Sigmoid colon (tissue), 4 donors: Measurements from ENCODE around the gene TXNDC2.

Experiments
- EP300 ChIP-seq, 4 donors: sonication (generic); formaldehyde crosslinking; IDR thresholded peaks; one replicate each; pipeline ENCODE4 v1.6.1; 2017; ENCODE audit warnings: antibody characterized with exemption in 4 of 4
- POLR2AphosphoS5 ChIP-seq, 4 donors: sonication (generic); formaldehyde crosslinking; IDR thresholded peaks; one replicate each; pipeline ENCODE4 v1.6.1; 2017; ENCODE audit warnings: antibody characterized with exemption in 4 of 4
- TF ChIP-seq, protein P1 (sequence below), 4 experiments: fragments of 450-650 bp in 3 of 4; fragments of 200-600 bp in 1 of 4; IDR thresholded peaks; one replicate each; pipeline ENCODE4 v1.5.1; 2016 to 2019; ENCODE audit warnings: antibody characterized with exemption in 4 of 4, mild to moderate bottlenecking in 3 of 4, moderate library complexity in 2 of 4

DNA sequence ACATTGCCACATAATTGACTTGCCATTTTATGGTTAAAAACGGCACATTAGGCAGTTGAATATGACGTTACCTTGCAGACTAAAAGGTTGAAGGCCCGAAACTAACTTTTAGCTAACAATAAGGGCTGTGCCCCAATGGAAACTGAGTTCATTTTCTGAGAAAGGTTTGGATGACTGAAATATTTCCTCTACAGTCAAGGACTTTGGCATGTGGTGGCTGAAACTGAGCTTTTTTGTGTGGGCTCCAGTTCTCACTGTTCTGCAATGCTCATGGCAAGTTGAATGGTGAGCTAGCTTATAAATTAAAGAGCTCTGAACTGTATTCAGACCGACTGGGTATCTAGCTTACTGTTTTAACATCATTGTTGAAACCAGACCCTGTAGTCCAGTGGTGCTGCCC lies 23.8 kb upstream of the TXNDC2 start:
- TF ChIP-seq, protein P1, sequence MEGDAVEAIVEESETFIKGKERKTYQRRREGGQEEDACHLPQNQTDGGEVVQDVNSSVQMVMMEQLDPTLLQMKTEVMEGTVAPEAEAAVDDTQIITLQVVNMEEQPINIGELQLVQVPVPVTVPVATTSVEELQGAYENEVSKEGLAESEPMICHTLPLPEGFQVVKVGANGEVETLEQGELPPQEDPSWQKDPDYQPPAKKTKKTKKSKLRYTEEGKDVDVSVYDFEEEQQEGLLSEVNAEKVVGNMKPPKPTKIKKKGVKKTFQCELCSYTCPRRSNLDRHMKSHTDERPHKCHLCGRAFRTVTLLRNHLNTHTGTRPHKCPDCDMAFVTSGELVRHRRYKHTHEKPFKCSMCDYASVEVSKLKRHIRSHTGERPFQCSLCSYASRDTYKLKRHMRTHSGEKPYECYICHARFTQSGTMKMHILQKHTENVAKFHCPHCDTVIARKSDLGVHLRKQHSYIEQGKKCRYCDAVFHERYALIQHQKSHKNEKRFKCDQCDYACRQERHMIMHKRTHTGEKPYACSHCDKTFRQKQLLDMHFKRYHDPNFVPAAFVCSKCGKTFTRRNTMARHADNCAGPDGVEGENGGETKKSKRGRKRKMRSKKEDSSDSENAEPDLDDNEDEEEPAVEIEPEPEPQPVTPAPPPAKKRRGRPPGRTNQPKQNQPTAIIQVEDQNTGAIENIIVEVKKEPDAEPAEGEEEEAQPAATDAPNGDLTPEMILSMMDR (IDR thresholded peaks at IDR 0.05) = no peak
- TF ChIP-seq POLR2AphosphoS5 (IDR thresholded peaks at IDR 0.05) (no peak), EP300 (IDR thresholded peaks at IDR 0.05) (no peak)
